WTC11 (cell line): ENCODE measurements around the gene IPP.

ENCODE experiments used
- CTCF ChIP-seq: fragments of 200-600 bp; IDR thresholded peaks from 2 replicates; pipeline ENCODE4 v1.8.0; 2022; ENCODE audit warnings: antibody characterized with exemption
- HMGA2 ChIP-seq: fragments of 250-450 bp; sonication (Bioruptor Pico); IDR thresholded peaks from 2 replicates; pipeline ENCODE4 v1.4.0; 2021; ENCODE audit warnings: mild to moderate bottlenecking, moderate library complexity
- JUN ChIP-seq: sonication (generic); formaldehyde crosslinking; IDR thresholded peaks from 2 replicates; pipeline ENCODE4 v1.8.0; 2023; ENCODE audit warnings: mild to moderate bottlenecking, missing genetic modification reagents

DNA sequence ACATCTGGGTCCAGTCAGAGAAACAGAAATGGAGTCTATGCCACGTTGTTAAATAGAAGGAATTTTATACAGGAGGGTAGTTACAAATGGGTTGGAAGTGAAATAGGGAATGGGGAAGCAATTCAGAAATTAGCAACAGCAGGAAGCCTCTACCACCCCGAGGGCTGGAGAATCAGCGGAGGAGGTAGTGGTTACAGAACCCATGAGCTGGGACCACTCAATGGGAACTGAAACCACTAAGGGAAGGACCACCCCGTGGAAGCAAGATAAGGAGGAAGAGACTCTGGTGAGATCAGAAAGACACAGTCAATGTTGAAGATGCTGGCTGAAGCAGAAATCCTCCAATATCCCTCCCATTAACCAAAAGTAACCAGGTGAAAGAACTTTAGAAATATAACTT, 37.5 kb upstream of the IPP start:
- no peak for TF ChIP-seq JUN (CRISPR knock-in tag)
- TF ChIP-seq CTCF, result no peak
- no peak for TF ChIP-seq HMGA2
